ENCODE data around the gene KCNH6.

- TF ChIP-seq CTCF (IDR thresholded peaks at IDR 0.05) = no peak
- TF ChIP-seq POLR2A (IDR thresholded peaks at IDR 0.05; ENCODE audit: low read depth) = no peak
- no peak for TF ChIP-seq POLR2AphosphoS5 (IDR thresholded peaks at IDR 0.05)
- no peak for TF ChIP-seq EP300 (IDR thresholded peaks at IDR 0.05)
Observed at GRCh38 chr17:63500543-63501390, 22.4 kb upstream of the KCNH6 start.

All from esophagus muscularis mucosa (tissue), 4 donors.